Lung (tissue), 12 donors: ENCODE data around the gene ASPDH. TPM values are rescaled to one million over a fixed set of nuclear protein-coding genes. Genes with fewer than 3 reads are reported as not detected.
A peak's percentile ranks its signal among the peaks of the same experiment; 100 is the strongest.

Experiments
- ATAC-seq: fragments of 200-7000 bp; cut with Tn5 transposase; one replicate; pipeline ENCODE4 v1.9.1; 2020; ENCODE audit warnings: moderate number of reproducible peaks; ENCODE audit not compliant: insufficient read depth, low FRiP score
- DNase-seq, 3 donors: peaks; one replicate each; pipeline ENCODE4 v3.0.0-alpha.2; 2013 to 2017
- H3K27ac ChIP-seq, 2 donors: one replicate each; pipeline ENCODE4 v1.5.1; 2013; ENCODE audit warnings: mild to moderate bottlenecking in 2 of 2, moderate library complexity in 2 of 2, control low read depth in 1 of 2, inconsistent platforms in 1 of 2, low read depth in 1 of 2, low read length in 1 of 2
- H3K27me3 ChIP-seq, 3 donors: one replicate each; pipeline ENCODE4 v1.5.1; 2013; ENCODE audit warnings: low read length in 2 of 3; ENCODE audit not compliant: control insufficient read depth in 3 of 3, insufficient read depth in 3 of 3
- H3K36me3 ChIP-seq, 4 donors: one replicate each; pipeline ENCODE4 v1.5.1; 2013; ENCODE audit warnings: low read length in 4 of 4, mild to moderate bottlenecking in 1 of 4, moderate library complexity in 1 of 4; ENCODE audit not compliant: control insufficient read depth in 4 of 4, insufficient read depth in 4 of 4
- H3K4me1 ChIP-seq, 5 donors: one replicate each; pipeline ENCODE4 v1.5.1; 2013; ENCODE audit warnings: low read length in 5 of 5, mild to moderate bottlenecking in 2 of 5, moderate library complexity in 1 of 5; ENCODE audit not compliant: control insufficient read depth in 5 of 5, insufficient read depth in 5 of 5
- H3K4me3 ChIP-seq: one replicate; pipeline ENCODE4 v1.5.1; 2013; ENCODE audit warnings: mild to moderate bottlenecking, control low read depth, moderate library complexity
- H3K9ac ChIP-seq, 2 donors: one replicate each; pipeline ENCODE4 v1.5.1; 2013; ENCODE audit warnings: low read length in 2 of 2, control low read depth in 1 of 2; ENCODE audit not compliant: insufficient read depth in 1 of 2
- H3K9me3 ChIP-seq, 4 donors: one replicate each; pipeline ENCODE4 v1.5.1; 2013; ENCODE audit warnings: low read length in 3 of 4, mild to moderate bottlenecking in 1 of 4, moderate library complexity in 1 of 4; ENCODE audit not compliant: control insufficient read depth in 4 of 4, insufficient read depth in 3 of 4
- CTCF ChIP-seq: IDR thresholded peaks from 2 replicates; pipeline ENCODE4 v1.5.1; 2012; ENCODE audit warnings: mild to moderate bottlenecking; ENCODE audit errors: control extremely low read depth, extremely low read depth
- WGBS, 2 donors: extraction: QIAGEN DNeasy Blood & Tissue Kit; methylation state at CpG; one replicate each; pipeline ENCODE4 v1.1.7; 2013; 5-methylcytosine and 5-hydroxymethylcytosine counted together
- polyA plus RNA-seq, 2 donors: library from polyadenylated mRNA; stranded (reverse); fragments of 200-250 nt; gene quantifications; one replicate each; pipeline ENCODE4 v1.2.1, GENCODE V29; 2013
- total RNA-seq, 2 donors: library from RNA; depleted of rRNA in 1 of 2; stranded (reverse); fragments of >200 nt in 1 of 2; gene quantifications; one replicate each; pipeline ENCODE4 v1.2.1, GENCODE V29; 2014 to 2021
- donor health status: control.
- donor health status: control.
- donor health status: Bipolar disorder and iron deficiency.
- donor health status: healthy.
- donor health status: DM: yes; HTN: yes; CAD: no.

Gene ASPDH
- total and polyA plus RNA-seq, 4 donors, result not detected

GRCh38 chr19:50476907-50477238 lies 36.8 kb downstream of the ASPDH start:
- H3K4me3 ChIP-seq, result peak overlapping the region; percentile 95
- H3K36me3 ChIP-seq, result peaks cover 0 to 31% (median 16%) of the 10 kb centered on the region in 4 donors
- H3K9ac ChIP-seq, result peak overlapping the region; percentile 70 to 74
- TF ChIP-seq CTCF, result no peak
- 18 to 20% methylated on average over 20 of the region's 20 CpGs for WGBS, 2 donors
- H3K9me3 ChIP-seq, result no peaks in the 10 kb centered on the region
- H3K27ac ChIP-seq, result peak overlapping the region in 1 of 2 donors; percentile 77
- DNase-seq (no peak), ATAC-seq (no peak)
- no peaks in the 10 kb centered on the region for H3K27me3 ChIP-seq
- H3K4me1 ChIP-seq, result peaks cover 5 to 10% (median 7%) of the 10 kb centered on the region in 5 donors

GRCh38 chr19:50476224-50476906 lies 37.3 kb downstream of the ASPDH start, which contains the start of the genes EMC10 and GARIN5A:
EMC10 (plus strand) TSS chr19:50476507; CDS start chr19:50476545, 38 bp downstream.
GARIN5A (minus strand) TSS chr19:50476848; CDS start chr19:50476388, 460 bp downstream.
- Histone ChIP-seq H3K36me3 (peaks cover 0 to 26% (median 16%) of the 10 kb centered on the region in 4 donors), H3K9ac (peak within 1 kb of the TSS; percentile 70 to 74), H3K4me3 (peak within 1 kb of the TSS; percentile 95), H3K27ac (peak within 1 kb of the TSS; percentile 77 to 80), H3K9me3 (no peaks in the 10 kb centered on the region), H3K27me3 (no peaks in the 10 kb centered on the region), H3K4me1 (peaks cover 5 to 10% (median 7%) of the 10 kb centered on the region in 5 donors)
- 1 to 3% methylated on average over 58 of the region's 58 CpGs for WGBS, 2 donors
- TF ChIP-seq CTCF, result no peak
- DNase-seq (peak; percentile 93 to 96 (median 94)), ATAC-seq (peak; percentile 90)

- Histone ChIP-seq H3K27me3 (no peaks in the 10 kb centered on the region), H3K4me1 (peaks cover 5 to 10% (median 7%) of the 10 kb centered on the region in 5 donors), H3K9ac (no peak overlapping the region), H3K4me3 (no peak overlapping the region), H3K9me3 (no peaks in the 10 kb centered on the region), H3K27ac (no peak overlapping the region), H3K36me3 (peaks cover 0 to 22% (median 15%) of the 10 kb centered on the region in 4 donors)
- ATAC-seq (no peak), DNase-seq (no peak)
- WGBS, 2 donors, result 76% methylated on average over 24 to 29 of the region's 29 CpGs
- TF ChIP-seq CTCF, result no peak
Observed at GRCh38 chr19:50475736-50476223, 37.9 kb downstream of the ASPDH start.
